Measurements from ENCODE around the gene FAH. TPM values are rescaled to one million over a fixed set of nuclear protein-coding genes. Genes with fewer than 3 reads are reported as not detected.

The FAH gene
- total and polyA plus RNA-seq, 2 donors (not counting 1 experiment from before 2014, with no cell fraction given), result 1.1 to 5.1 TPM

DNA sequence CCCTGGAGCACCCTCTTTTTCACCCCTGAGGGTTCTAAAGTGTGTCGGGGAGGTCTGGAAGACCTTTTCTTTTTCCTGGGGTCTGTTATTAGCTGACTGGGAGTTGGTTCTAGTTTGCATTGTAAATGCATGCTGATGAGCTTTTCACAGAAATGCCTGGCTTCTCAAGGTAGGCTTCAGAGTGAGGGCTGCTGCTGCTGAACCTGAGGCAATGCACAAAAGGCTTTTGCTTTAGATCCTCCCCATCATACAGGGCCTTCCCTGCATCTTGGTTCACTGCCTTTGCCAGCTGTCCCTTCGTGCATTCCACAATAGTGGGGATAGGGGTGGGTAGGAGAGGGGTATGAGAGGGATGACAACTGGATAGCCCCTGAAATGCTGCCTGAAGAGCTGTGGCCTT, 46.6 kb downstream of the FAH start:
- intact Hi-C loops (cut with micrococcal nuclease), result no loop called here
- Histone ChIP-seq H2AFZ (ENCODE audit: insufficient read depth, low read depth, low read length, poor library complexity, severe bottlenecking) (no peak overlapping the region), H3K9ac (ENCODE audit: low read length) (no peak overlapping the region), H3K36me3 (replicated peaks in 1 of 2; ENCODE audit: control extremely low read depth in 1 of 2, control insufficient read depth in 1 of 2, extremely low read depth in 1 of 2, insufficient read depth in 2 of 2, low read length in 1 of 2) (no peaks in the 10 kb centered on the region), H3K4me2 (replicated peaks; ENCODE audit: low read depth, low read length, poor library complexity, severe bottlenecking) (no peak overlapping the region), H3K9me3 (ENCODE audit: control extremely low read depth in 1 of 3, control insufficient read depth in 2 of 3, insufficient read depth in 1 of 3, low read length in 2 of 3) (no peaks in the 10 kb centered on the region), H3K4me3 (ENCODE audit: control extremely low read depth in 1 of 5, extremely low read depth in 1 of 5, insufficient read depth in 1 of 5, low read depth in 2 of 5, low read length in 4 of 5) (no peak overlapping the region), H3K79me2 (ENCODE audit: control insufficient read depth, insufficient read depth, low read length) (no peaks in the 10 kb centered on the region), H3K27me3 (replicated peaks in 1 of 4; ENCODE audit: control extremely low read depth in 1 of 4, control insufficient read depth in 3 of 4, insufficient read depth in 4 of 4, low read length in 3 of 4) (peaks cover 0 to 9% (median 2%) of the 10 kb centered on the region in 4 experiments), H3K4me1 (ENCODE audit: control insufficient read depth in 2 of 2, insufficient read depth in 2 of 2, low read length in 2 of 2) (no peaks in the 10 kb centered on the region), H4K20me1 (ENCODE audit: control insufficient read depth, insufficient read depth, low read length, poor library complexity, severe bottlenecking) (no peaks in the 10 kb centered on the region), H3K27ac (ENCODE audit: low read length in 2 of 2) (no peak overlapping the region)
- Mint-ChIP-seq H3K4me1 (no peaks in the 10 kb centered on the region), H3K9me3 (ENCODE audit: insufficient read depth) (no peaks in the 10 kb centered on the region), H3K4me3 (no peak overlapping the region), H3K27ac (no peak overlapping the region), H3K27me3 (peaks cover 30% of the 10 kb centered on the region)
- ChIA-PET CTCF (no interaction called here), POLR2A (no interaction called here)
- no peak for DNase-seq
- no peak for ATAC-seq (ENCODE audit: low read depth)
- 83% methylated on average over 2 of the region's 2 CpGs for WGBS (ENCODE audit: insufficient coverage)
- TF ChIP-seq, protein P1, sequence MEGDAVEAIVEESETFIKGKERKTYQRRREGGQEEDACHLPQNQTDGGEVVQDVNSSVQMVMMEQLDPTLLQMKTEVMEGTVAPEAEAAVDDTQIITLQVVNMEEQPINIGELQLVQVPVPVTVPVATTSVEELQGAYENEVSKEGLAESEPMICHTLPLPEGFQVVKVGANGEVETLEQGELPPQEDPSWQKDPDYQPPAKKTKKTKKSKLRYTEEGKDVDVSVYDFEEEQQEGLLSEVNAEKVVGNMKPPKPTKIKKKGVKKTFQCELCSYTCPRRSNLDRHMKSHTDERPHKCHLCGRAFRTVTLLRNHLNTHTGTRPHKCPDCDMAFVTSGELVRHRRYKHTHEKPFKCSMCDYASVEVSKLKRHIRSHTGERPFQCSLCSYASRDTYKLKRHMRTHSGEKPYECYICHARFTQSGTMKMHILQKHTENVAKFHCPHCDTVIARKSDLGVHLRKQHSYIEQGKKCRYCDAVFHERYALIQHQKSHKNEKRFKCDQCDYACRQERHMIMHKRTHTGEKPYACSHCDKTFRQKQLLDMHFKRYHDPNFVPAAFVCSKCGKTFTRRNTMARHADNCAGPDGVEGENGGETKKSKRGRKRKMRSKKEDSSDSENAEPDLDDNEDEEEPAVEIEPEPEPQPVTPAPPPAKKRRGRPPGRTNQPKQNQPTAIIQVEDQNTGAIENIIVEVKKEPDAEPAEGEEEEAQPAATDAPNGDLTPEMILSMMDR (IDR thresholded peaks at IDR 0.05), result no peak
- TF ChIP-seq EZH2 (IDR thresholded peaks at IDR 0.05; ENCODE audit: borderline replicate concordance, insufficient read depth, low read depth, low read length, poor library complexity, severe bottlenecking), result no peak

DNA sequence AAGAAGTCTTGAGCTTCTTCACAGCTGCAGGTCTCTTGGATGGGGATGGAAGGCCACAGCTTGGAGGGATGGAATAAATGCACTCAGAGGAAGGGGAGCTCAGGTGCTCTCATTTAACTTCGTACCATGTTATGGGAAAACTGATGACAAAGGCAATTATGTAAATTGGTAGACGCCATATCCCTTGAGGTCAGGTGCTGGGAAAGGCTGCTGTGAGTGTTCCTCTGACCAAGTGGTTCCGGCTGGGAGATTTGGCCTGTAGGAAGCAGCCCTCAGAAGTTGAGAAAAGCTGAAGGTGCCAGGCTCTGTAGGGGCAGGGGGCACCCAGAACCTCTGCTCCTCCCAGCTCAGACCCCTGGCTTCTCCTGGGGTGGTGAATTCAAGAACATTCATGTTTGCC, 47.1 kb downstream of the FAH start:
- no peaks in the 10 kb centered on the region for H3K9me3 Mint-ChIP-seq (ENCODE audit: insufficient read depth)
- no peak for ATAC-seq (ENCODE audit: low read depth)
- Histone ChIP-seq H3K4me1 (ENCODE audit: control insufficient read depth in 2 of 2, insufficient read depth in 2 of 2, low read length in 2 of 2) (no peaks in the 10 kb centered on the region), H3K9ac (ENCODE audit: low read length) (no peak overlapping the region), H3K27me3 (replicated peaks in 1 of 4; ENCODE audit: control extremely low read depth in 1 of 4, control insufficient read depth in 3 of 4, insufficient read depth in 4 of 4, low read length in 3 of 4) (peaks cover 0 to 9% (median 2%) of the 10 kb centered on the region in 4 experiments), H3K79me2 (ENCODE audit: control insufficient read depth, insufficient read depth, low read length) (no peaks in the 10 kb centered on the region), H3K36me3 (replicated peaks in 1 of 2; ENCODE audit: control extremely low read depth in 1 of 2, control insufficient read depth in 1 of 2, extremely low read depth in 1 of 2, insufficient read depth in 2 of 2, low read length in 1 of 2) (no peaks in the 10 kb centered on the region), H2AFZ (ENCODE audit: insufficient read depth, low read depth, low read length, poor library complexity, severe bottlenecking) (no peak overlapping the region), H4K20me1 (ENCODE audit: control insufficient read depth, insufficient read depth, low read length, poor library complexity, severe bottlenecking) (no peaks in the 10 kb centered on the region), H3K4me2 (replicated peaks; ENCODE audit: low read depth, low read length, poor library complexity, severe bottlenecking) (no peak overlapping the region), H3K27ac (ENCODE audit: low read length in 2 of 2) (no peak overlapping the region), H3K9me3 (ENCODE audit: control extremely low read depth in 1 of 3, control insufficient read depth in 2 of 3, insufficient read depth in 1 of 3, low read length in 2 of 3) (no peaks in the 10 kb centered on the region), H3K4me3 (ENCODE audit: control extremely low read depth in 1 of 5, extremely low read depth in 1 of 5, insufficient read depth in 1 of 5, low read depth in 2 of 5, low read length in 4 of 5) (no peak overlapping the region)
- TF ChIP-seq EZH2 (IDR thresholded peaks at IDR 0.05; ENCODE audit: borderline replicate concordance, insufficient read depth, low read depth, low read length, poor library complexity, severe bottlenecking), result no peak
- TF ChIP-seq, protein P1 (IDR thresholded peaks at IDR 0.05), result no peak
- H3K4me3 Mint-ChIP-seq, result no peak overlapping the region
- ChIA-PET CTCF (no interaction called here), POLR2A (no interaction called here)
- WGBS (ENCODE audit: insufficient coverage), result 93% methylated on average over 3 of the region's 3 CpGs
- no peak overlapping the region for H3K27ac Mint-ChIP-seq
- intact Hi-C loops (cut with micrococcal nuclease), result no loop called here
- no peaks in the 10 kb centered on the region for H3K4me1 Mint-ChIP-seq
- H3K27me3 Mint-ChIP-seq, result peaks cover 30% of the 10 kb centered on the region
- DNase-seq, result no peak
